ENCODE measurements around the gene ARMCX4. TPM values are rescaled to one million over a fixed set of nuclear protein-coding genes. Genes with fewer than 3 reads are reported as not detected.

The ARMCX4 gene
- total RNA-seq: 10 to 100 TPM in 1 of 2 donors, 1 to 10 TPM in 1; 4.9 to 11.3 TPM

- Mint-ChIP-seq H3K4me1 (no peaks in the 10 kb centered on the region), H3K27me3 (no peaks in the 10 kb centered on the region), H3K27ac (peak within 1 kb of the TSS; percentile 41)
Measured at GRCh38 chrX:101485212-101485949, at the start of gene ARMCX4. Gene ARMCX4 (plus strand): TSS chrX:101485456. CDS start chrX:101488590, 3,134 bp downstream.

GRCh38 chrX:101442085-101442484 lies 43.2 kb upstream of the ARMCX4 start:
- H3K36me3 Mint-ChIP-seq (ENCODE audit: low read depth): peaks cover 44% of the 10 kb centered on the region
- H3K27ac Mint-ChIP-seq: no peak overlapping the region
- no peak overlapping the region for H3K4me3 Mint-ChIP-seq
- no peak for ATAC-seq (replicated peaks)
- H3K4me1 Mint-ChIP-seq: no peaks in the 10 kb centered on the region
- H3K27me3 Mint-ChIP-seq: no peaks in the 10 kb centered on the region
- no peaks in the 10 kb centered on the region for H3K9me3 Mint-ChIP-seq

More at GRCh38 chrX:101485212-101485949, at the start of gene ARMCX4:
- Mint-ChIP-seq H3K9me3 (no peaks in the 10 kb centered on the region), H3K36me3 (ENCODE audit: low read depth) (peaks cover 6% of the 10 kb centered on the region), H3K4me3 (peak within 1 kb of the TSS; percentile 86)
- peak; percentile 92 for ATAC-seq (replicated peaks)

- Mint-ChIP-seq H3K27me3 (no peaks in the 10 kb centered on the region), H3K4me3 (no peak overlapping the region), H3K9me3 (no peaks in the 10 kb centered on the region), H3K36me3 (ENCODE audit: low read depth) (peaks cover 23% of the 10 kb centered on the region), H3K4me1 (no peaks in the 10 kb centered on the region), H3K27ac (no peak overlapping the region)
- no peak for ATAC-seq (replicated peaks)
Measured at GRCh38 chrX:101449279-101449678, 36.0 kb upstream of the ARMCX4 start.

- Mint-ChIP-seq H3K27me3 (no peaks in the 10 kb centered on the region), H3K27ac (no peak overlapping the region), H3K4me1 (no peaks in the 10 kb centered on the region), H3K9me3 (no peaks in the 10 kb centered on the region), H3K4me3 (no peak overlapping the region), H3K36me3 (ENCODE audit: low read depth) (peaks cover 19% of the 10 kb centered on the region)
- ATAC-seq (replicated peaks): no peak
Measured at GRCh38 chrX:101450085-101450484, 35.2 kb upstream of the ARMCX4 start.

GRCh38 chrX:101450961-101451360 lies 34.3 kb upstream of the ARMCX4 start:
- no peaks in the 10 kb centered on the region for H3K4me1 Mint-ChIP-seq
- H3K36me3 Mint-ChIP-seq (ENCODE audit: low read depth): peaks cover 17% of the 10 kb centered on the region
- ATAC-seq (replicated peaks): no peak
- H3K27me3 Mint-ChIP-seq: no peaks in the 10 kb centered on the region
- H3K27ac Mint-ChIP-seq: no peak overlapping the region
- H3K9me3 Mint-ChIP-seq: no peaks in the 10 kb centered on the region
- no peak overlapping the region for H3K4me3 Mint-ChIP-seq

- Mint-ChIP-seq H3K4me3 (no peak overlapping the region), H3K27ac (no peak overlapping the region), H3K27me3 (no peaks in the 10 kb centered on the region), H3K9me3 (no peaks in the 10 kb centered on the region), H3K4me1 (no peaks in the 10 kb centered on the region), H3K36me3 (ENCODE audit: low read depth) (peaks cover 14% of the 10 kb centered on the region)
- ATAC-seq (replicated peaks): no peak
Measured at GRCh38 chrX:101452056-101452455, 33.2 kb upstream of the ARMCX4 start.

GRCh38 chrX:101460669-101461068 lies 24.6 kb upstream of the ARMCX4 start:
- no peak for ATAC-seq (replicated peaks)
- Mint-ChIP-seq H3K27me3 (no peaks in the 10 kb centered on the region), H3K4me3 (no peak overlapping the region), H3K4me1 (no peaks in the 10 kb centered on the region), H3K9me3 (no peaks in the 10 kb centered on the region), H3K36me3 (ENCODE audit: low read depth) (peaks cover 6% of the 10 kb centered on the region), H3K27ac (no peak overlapping the region)

GRCh38 chrX:101462892-101463291 lies 22.4 kb upstream of the ARMCX4 start:
- no peak overlapping the region for H3K4me3 Mint-ChIP-seq
- H3K9me3 Mint-ChIP-seq: no peaks in the 10 kb centered on the region
- no peaks in the 10 kb centered on the region for H3K27me3 Mint-ChIP-seq
- ATAC-seq (replicated peaks): no peak
- H3K36me3 Mint-ChIP-seq (ENCODE audit: low read depth): peaks cover 6% of the 10 kb centered on the region
- H3K4me1 Mint-ChIP-seq: no peaks in the 10 kb centered on the region
- no peak overlapping the region for H3K27ac Mint-ChIP-seq

- ATAC-seq (replicated peaks): no peak
- H3K4me1 Mint-ChIP-seq: no peaks in the 10 kb centered on the region
- no peaks in the 10 kb centered on the region for H3K36me3 Mint-ChIP-seq (ENCODE audit: low read depth)
- H3K9me3 Mint-ChIP-seq: no peaks in the 10 kb centered on the region
- H3K27me3 Mint-ChIP-seq: no peaks in the 10 kb centered on the region
- H3K4me3 Mint-ChIP-seq: no peak overlapping the region
- H3K27ac Mint-ChIP-seq: no peak overlapping the region
Measured at GRCh38 chrX:101478366-101478765, 6.9 kb upstream of the ARMCX4 start.

- Mint-ChIP-seq H3K36me3 (ENCODE audit: low read depth) (no peaks in the 10 kb centered on the region), H3K27ac (no peak overlapping the region), H3K4me3 (no peak overlapping the region)
Measured at GRCh38 chrX:101482296-101482695, 3.0 kb upstream of the ARMCX4 start.

GRCh38 chrX:101483705-101484104 lies 1.6 kb upstream of the ARMCX4 start:
- Mint-ChIP-seq H3K27ac (no peak overlapping the region), H3K9me3 (no peaks in the 10 kb centered on the region)

More at GRCh38 chrX:101482296-101482695, 3.0 kb upstream of the ARMCX4 start:
- Mint-ChIP-seq H3K9me3 (no peaks in the 10 kb centered on the region), H3K27me3 (no peaks in the 10 kb centered on the region), H3K4me1 (no peaks in the 10 kb centered on the region)
- no peak for ATAC-seq (replicated peaks)

GRCh38 chrX:101484135-101484534 lies 1.1 kb upstream of the ARMCX4 start:
- peaks cover 6% of the 10 kb centered on the region for H3K36me3 Mint-ChIP-seq (ENCODE audit: low read depth)
- H3K27ac Mint-ChIP-seq: no peak overlapping the region
- no peaks in the 10 kb centered on the region for H3K9me3 Mint-ChIP-seq
- H3K4me1 Mint-ChIP-seq: no peaks in the 10 kb centered on the region
- no peak for ATAC-seq (replicated peaks)
- H3K27me3 Mint-ChIP-seq: no peaks in the 10 kb centered on the region
- H3K4me3 Mint-ChIP-seq: no peak overlapping the region

More at GRCh38 chrX:101483705-101484104, 1.6 kb upstream of the ARMCX4 start:
- no peak overlapping the region for H3K4me3 Mint-ChIP-seq
- no peak for ATAC-seq (replicated peaks)
- H3K27me3 Mint-ChIP-seq: no peaks in the 10 kb centered on the region
- no peaks in the 10 kb centered on the region for H3K4me1 Mint-ChIP-seq
- peaks cover 6% of the 10 kb centered on the region for H3K36me3 Mint-ChIP-seq (ENCODE audit: low read depth)

GRCh38 chrX:101488796-101489195 lies 3.5 kb downstream of the ARMCX4 start:
- no peaks in the 10 kb centered on the region for H3K4me1 Mint-ChIP-seq
- H3K27ac Mint-ChIP-seq: no peak overlapping the region
- H3K27me3 Mint-ChIP-seq: no peaks in the 10 kb centered on the region
- H3K36me3 Mint-ChIP-seq (ENCODE audit: low read depth): peaks cover 6% of the 10 kb centered on the region
- ATAC-seq (replicated peaks): no peak
- H3K9me3 Mint-ChIP-seq: no peaks in the 10 kb centered on the region
- no peak overlapping the region for H3K4me3 Mint-ChIP-seq

GRCh38 chrX:101491943-101492342 lies 6.7 kb downstream of the ARMCX4 start:
- ATAC-seq (replicated peaks): no peak
- no peaks in the 10 kb centered on the region for H3K27me3 Mint-ChIP-seq
- no peaks in the 10 kb centered on the region for H3K4me1 Mint-ChIP-seq
- H3K4me3 Mint-ChIP-seq: no peak overlapping the region
- H3K9me3 Mint-ChIP-seq: no peaks in the 10 kb centered on the region
- H3K27ac Mint-ChIP-seq: no peak overlapping the region
- peaks cover 6% of the 10 kb centered on the region for H3K36me3 Mint-ChIP-seq (ENCODE audit: low read depth)

- Mint-ChIP-seq H3K36me3 (ENCODE audit: low read depth) (no peaks in the 10 kb centered on the region), H3K27ac (no peak overlapping the region), H3K9me3 (no peaks in the 10 kb centered on the region), H3K4me3 (no peak overlapping the region), H3K4me1 (no peaks in the 10 kb centered on the region), H3K27me3 (no peaks in the 10 kb centered on the region)
- ATAC-seq (replicated peaks): no peak
Measured at GRCh38 chrX:101493225-101493624, 8.0 kb downstream of the ARMCX4 start.
